DOHH2 (cell line): Measurements from ENCODE around the gene ATP2A1.

ENCODE experiments used
- H3F3A ChIP-seq: fragments of 200-600 bp; sonication (generic), shearing (Covaris generic); 2 replicates; pipeline ENCODE4 v1.6.0; 2016; ENCODE audit warnings: antibody characterized with exemption, mild to moderate bottlenecking; ENCODE audit not compliant: control insufficient read depth, insufficient read depth
- H3K27ac ChIP-seq: fragments of 200-600 bp; sonication (generic); 2 replicates; pipeline ENCODE4 v1.5.1; 2014; ENCODE audit warnings: low read depth, mild to moderate bottlenecking, low read length, moderate library complexity
- H3K27me3 ChIP-seq: fragments of 200-600 bp; sonication (generic); 2 replicates; pipeline ENCODE4 v1.6.1; 2014; ENCODE audit warnings: mild to moderate bottlenecking, low read length, mixed read lengths; ENCODE audit not compliant: control insufficient read depth
- H3K36me3 ChIP-seq: fragments of 200-600 bp; sonication (generic); 2 replicates; pipeline ENCODE4 v1.6.1; 2014; ENCODE audit warnings: mild to moderate bottlenecking, low read length, moderate library complexity, mixed read lengths; ENCODE audit not compliant: control insufficient read depth
- H3K4me1 ChIP-seq: fragments of 200-600 bp; sonication (generic); 2 replicates; pipeline ENCODE4 v1.6.1; 2014; ENCODE audit warnings: mild to moderate bottlenecking, low read length, mixed read lengths; ENCODE audit not compliant: control insufficient read depth
- H3K4me2 ChIP-seq: fragments of 200-600 bp; sonication (generic); 2 replicates; pipeline ENCODE4 v1.6.0; 2014; ENCODE audit warnings: mild to moderate bottlenecking, low read length, moderate library complexity
- H3K4me3 ChIP-seq: fragments of 200-600 bp; sonication (generic); 2 replicates; pipeline ENCODE4 v1.5.1; 2014; ENCODE audit warnings: mild to moderate bottlenecking, low read length, mixed read lengths
- H3K79me2 ChIP-seq: fragments of 200-600 bp; sonication (generic); 2 replicates; pipeline ENCODE4 v1.6.1; 2014; ENCODE audit warnings: mild to moderate bottlenecking, low read length, mixed read lengths; ENCODE audit not compliant: control insufficient read depth
- H3K9me2 ChIP-seq: fragments of 200-600 bp; sonication (generic); replicated peaks from 2 replicates; pipeline ENCODE4 v1.6.1; 2014; ENCODE audit warnings: mild to moderate bottlenecking, low read length, mixed read lengths; ENCODE audit not compliant: control insufficient read depth
- H3K9me3 ChIP-seq: fragments of 200-600 bp; sonication (generic); 2 replicates; pipeline ENCODE4 v1.6.1; 2014; ENCODE audit warnings: antibody characterized with exemption, low read length, mixed read lengths; ENCODE audit not compliant: control insufficient read depth, insufficient read depth
- H4K20me1 ChIP-seq: fragments of 200-600 bp; sonication (generic); 2 replicates; pipeline ENCODE4 v1.6.0; 2014; ENCODE audit warnings: low read depth, mild to moderate bottlenecking, antibody characterized with exemption, low read length, moderate library complexity; ENCODE audit not compliant: control insufficient read depth, insufficient read depth
- CTCF ChIP-seq: fragments of 200-600 bp; sonication (generic); IDR thresholded peaks from one replicate; pipeline ENCODE4 v1.5.1; 2014; ENCODE audit warnings: antibody characterized with exemption, mild to moderate bottlenecking, low read depth, low read length; ENCODE audit not compliant: poor library complexity, severe bottlenecking
- EZH2phosphoT487 ChIP-seq: fragments of 200-600 bp; sonication (generic); IDR thresholded peaks from 2 replicates; pipeline ENCODE4 v1.6.1; 2017; ENCODE audit warnings: borderline replicate concordance, mild to moderate bottlenecking, antibody characterized with exemption, low read length, moderate library complexity, mixed read lengths

Gene ATP2A1

GRCh38 chr16:28874406-28874805, 3.9 kb upstream of the ATP2A1 start:
- Histone ChIP-seq H3F3A (no peaks in the 10 kb centered on the region), H3K27me3 (no peaks in the 10 kb centered on the region), H3K4me2 (no peak overlapping the region), H3K4me1 (peaks cover 12% of the 10 kb centered on the region), H3K9me3 (no peaks in the 10 kb centered on the region), H3K9me2 (no peaks in the 10 kb centered on the region), H3K79me2 (peaks cover 12% of the 10 kb centered on the region), H4K20me1 (no peaks in the 10 kb centered on the region), H3K27ac (no peak overlapping the region), H3K36me3 (peaks cover 34% of the 10 kb centered on the region), H3K4me3 (no peak overlapping the region)
- TF ChIP-seq CTCF (no peak), EZH2phosphoT487 (no peak)

- Histone ChIP-seq H3K4me2 (no peak overlapping the region), H3F3A (no peaks in the 10 kb centered on the region), H3K27me3 (no peaks in the 10 kb centered on the region), H4K20me1 (no peaks in the 10 kb centered on the region), H3K4me1 (peaks cover 18% of the 10 kb centered on the region), H3K9me2 (no peaks in the 10 kb centered on the region), H3K36me3 (peaks cover 25% of the 10 kb centered on the region), H3K9me3 (peaks cover 4% of the 10 kb centered on the region; the same call in 1 of the 2 replicates), H3K27ac (no peak overlapping the region), H3K79me2 (peaks cover 13% of the 10 kb centered on the region), H3K4me3 (no peak overlapping the region)
- TF ChIP-seq EZH2phosphoT487 (no peak), CTCF (peak; percentile 46)
Measured at GRCh38 chr16:28875134-28876018, 2.9 kb upstream of the ATP2A1 start.

GRCh38 chr16:28876019-28876659, 2.1 kb upstream of the ATP2A1 start:
- Histone ChIP-seq H3K27me3 (no peaks in the 10 kb centered on the region), H3K36me3 (peaks cover 25% of the 10 kb centered on the region), H4K20me1 (no peaks in the 10 kb centered on the region), H3K27ac (no peak overlapping the region), H3K9me3 (peaks cover 5% of the 10 kb centered on the region; the same call in 1 of the 2 replicates), H3K4me2 (no peak overlapping the region), H3K4me3 (no peak overlapping the region), H3K9me2 (no peaks in the 10 kb centered on the region), H3K4me1 (peaks cover 20% of the 10 kb centered on the region), H3F3A (no peaks in the 10 kb centered on the region), H3K79me2 (peaks cover 13% of the 10 kb centered on the region)
- TF ChIP-seq CTCF, result no peak
- TF ChIP-seq EZH2phosphoT487, result no peak
